NOMO-1 treated with dmso at 0.1 percent for 144 hours (cell line): ENCODE measurements around the gene SUMF2.
"Not testable (repeated sequence)": the region's sequence is repeated elsewhere in the genome, so short reads cannot be mapped to it uniquely, and the experiment has no call there.

ENCODE experiments used
- DNase-seq: peaks from one replicate; lab custom pipeline; 2025; ENCODE audit not compliant: unreplicated experiment; lab: John Stamatoyannopoulos, UW

The SUMF2 gene

GRCh38 chr7:56062382-56062781 lies 1.7 kb upstream of the SUMF2 start:
- DNase-seq = no peak

DNA sequence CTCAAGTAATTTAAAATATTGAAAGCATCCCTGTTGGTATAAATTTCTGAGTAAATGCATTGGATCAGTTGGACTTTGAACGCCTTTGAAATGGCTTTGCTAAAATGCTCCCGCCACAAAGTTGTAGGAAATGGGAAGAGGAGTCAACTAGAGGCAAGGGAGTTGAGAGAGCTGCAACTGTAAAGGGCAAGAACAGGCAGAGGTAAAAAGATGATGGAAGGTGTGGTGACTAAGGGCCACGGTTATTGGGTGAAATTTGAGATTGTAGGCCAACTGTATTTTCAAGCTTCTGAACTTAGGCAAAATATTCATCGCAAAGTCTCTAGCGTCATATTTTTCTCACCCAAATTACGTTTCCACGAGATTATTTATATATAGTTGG lies 595 bp upstream of the SUMF2 start:
- no peak for DNase-seq

- DNase-seq = not testable (repeated sequence)
Observed at GRCh38 chr7:56066376-56066775, 2.3 kb downstream of the SUMF2 start.

DNA sequence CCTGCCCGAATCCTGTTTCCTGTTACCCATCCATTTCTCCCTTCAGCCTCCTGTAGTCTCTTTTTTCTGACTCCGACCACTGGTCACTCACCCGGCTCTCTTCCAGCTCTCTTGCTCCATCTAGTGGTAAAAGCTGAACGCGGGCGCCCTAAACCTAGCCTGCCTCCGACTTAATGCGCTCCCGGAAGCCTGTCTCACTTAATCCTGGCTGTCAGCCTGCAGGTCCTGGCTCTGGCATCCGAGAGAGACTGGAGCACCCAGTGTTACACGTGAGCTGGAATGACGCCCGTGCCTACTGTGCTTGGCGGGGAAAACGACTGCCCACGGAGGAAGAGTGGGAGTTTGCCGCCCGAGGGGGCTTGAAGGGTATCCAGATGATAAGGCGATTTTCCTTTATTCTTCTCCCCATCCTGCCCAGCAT lies 10.3 kb downstream of the SUMF2 start:
- peak; percentile 42 for DNase-seq

DNA sequence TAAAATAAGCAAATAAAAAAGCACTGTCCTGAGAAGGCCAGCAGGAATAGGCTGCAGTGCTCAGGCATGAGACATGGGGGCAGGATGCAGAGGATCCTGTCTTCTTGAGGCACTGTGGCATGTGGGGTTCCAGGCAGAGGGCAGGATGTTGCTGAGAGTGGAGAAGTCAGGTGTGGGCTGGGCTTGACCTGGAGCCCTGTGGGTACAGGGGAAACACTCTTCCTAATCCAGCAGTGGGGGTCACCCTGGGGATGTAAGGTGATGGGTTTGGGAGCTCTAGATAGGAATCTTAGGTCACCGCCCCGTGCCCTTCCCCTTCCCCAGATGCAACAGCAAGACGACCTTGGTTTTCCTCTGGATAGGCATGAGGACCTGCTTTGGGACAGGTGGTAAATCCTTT lies 13.6 kb downstream of the SUMF2 start:
- DNase-seq = no peak

DNA sequence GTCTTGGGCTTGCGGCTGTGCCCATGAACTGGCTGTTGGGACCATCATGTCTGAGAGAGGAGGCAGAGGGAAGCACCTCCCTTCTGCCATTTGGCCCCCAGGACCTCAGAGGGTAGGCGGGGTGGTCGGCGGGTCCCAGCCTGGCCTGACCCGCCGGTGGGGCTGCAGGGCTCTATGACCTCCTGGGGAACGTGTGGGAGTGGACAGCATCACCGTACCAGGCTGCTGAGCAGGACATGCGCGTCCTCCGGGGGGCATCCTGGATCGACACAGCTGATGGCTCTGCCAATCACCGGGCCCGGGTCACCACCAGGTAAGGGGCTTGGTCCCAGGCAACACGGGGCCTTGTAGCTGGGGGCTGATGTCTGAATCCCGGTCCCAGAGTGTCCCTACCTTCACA lies 14.1 kb downstream of the SUMF2 start:
- DNase-seq = no peak

GRCh38 chr7:56079450-56080185 lies 15.5 kb downstream of the SUMF2 start:
- DNase-seq = no peak

- not testable (repeated sequence) for DNase-seq
Observed at GRCh38 chr7:56080726-56081435, 16.8 kb downstream of the SUMF2 start.

GRCh38 chr7:56081626-56082340 lies 17.7 kb downstream of the SUMF2 start:
- DNase-seq = no peak

- DNase-seq = no peak
Observed at GRCh38 chr7:56083150-56083785, 19.2 kb downstream of the SUMF2 start.

DNA sequence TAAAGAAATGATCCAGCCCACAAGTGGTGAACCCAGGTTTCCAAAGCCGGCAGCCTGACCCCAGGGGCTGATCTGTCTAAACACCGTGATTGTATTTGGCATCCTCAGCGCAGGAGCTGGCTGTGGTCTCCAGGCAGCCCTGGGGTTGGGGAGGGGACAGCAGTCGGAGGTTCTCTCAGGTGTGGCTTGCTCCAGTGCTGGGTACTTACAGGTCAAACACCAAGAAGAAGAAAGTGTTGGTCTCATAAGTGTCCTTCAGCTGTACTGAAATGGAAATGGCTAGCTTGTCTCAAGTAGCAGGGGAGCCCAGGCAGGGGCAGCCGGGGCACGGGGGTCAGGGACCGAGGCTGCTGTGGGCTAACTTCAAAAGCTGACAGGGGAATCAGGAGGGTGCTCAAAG lies 22.7 kb downstream of the SUMF2 start:
- DNase-seq = no peak

- no peak for DNase-seq
Observed at GRCh38 chr7:56087445-56087844, 23.4 kb downstream of the SUMF2 start.

DNA sequence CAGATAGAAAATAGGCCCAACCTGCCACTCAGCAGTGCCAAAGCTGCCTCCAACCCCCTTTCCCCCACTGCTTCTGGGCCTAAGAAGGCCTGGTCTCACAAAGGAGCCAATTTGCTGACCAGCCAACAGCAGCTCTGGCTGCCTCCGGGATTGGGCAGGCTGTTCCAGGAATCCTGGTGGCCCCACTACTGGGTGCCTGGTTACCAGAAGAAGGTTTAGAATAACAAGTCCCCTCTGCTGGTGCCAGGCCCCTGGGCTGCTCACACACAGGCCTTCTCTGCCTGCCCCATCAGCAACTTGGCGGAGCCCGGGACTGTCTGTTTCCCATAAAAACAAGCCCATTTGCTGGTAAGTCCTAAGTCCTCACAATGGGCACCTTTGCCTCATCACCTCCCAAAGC lies 27.5 kb downstream of the SUMF2 start:
- DNase-seq = no peak

GRCh38 chr7:56092388-56092787 lies 28.3 kb downstream of the SUMF2 start:
- not testable (repeated sequence) for DNase-seq

GRCh38 chr7:56092789-56093531 lies 28.9 kb downstream of the SUMF2 start, which contains the start of gene PHKG1:
Gene PHKG1, minus strand, starts transcription at chr7:56092952. Its CDS starts 4,011 bp downstream, at chr7:56088941.
- no peak for DNase-seq

- DNase-seq = no peak
Observed at GRCh38 chr7:56097700-56098099, 33.6 kb downstream of the SUMF2 start.

DNA sequence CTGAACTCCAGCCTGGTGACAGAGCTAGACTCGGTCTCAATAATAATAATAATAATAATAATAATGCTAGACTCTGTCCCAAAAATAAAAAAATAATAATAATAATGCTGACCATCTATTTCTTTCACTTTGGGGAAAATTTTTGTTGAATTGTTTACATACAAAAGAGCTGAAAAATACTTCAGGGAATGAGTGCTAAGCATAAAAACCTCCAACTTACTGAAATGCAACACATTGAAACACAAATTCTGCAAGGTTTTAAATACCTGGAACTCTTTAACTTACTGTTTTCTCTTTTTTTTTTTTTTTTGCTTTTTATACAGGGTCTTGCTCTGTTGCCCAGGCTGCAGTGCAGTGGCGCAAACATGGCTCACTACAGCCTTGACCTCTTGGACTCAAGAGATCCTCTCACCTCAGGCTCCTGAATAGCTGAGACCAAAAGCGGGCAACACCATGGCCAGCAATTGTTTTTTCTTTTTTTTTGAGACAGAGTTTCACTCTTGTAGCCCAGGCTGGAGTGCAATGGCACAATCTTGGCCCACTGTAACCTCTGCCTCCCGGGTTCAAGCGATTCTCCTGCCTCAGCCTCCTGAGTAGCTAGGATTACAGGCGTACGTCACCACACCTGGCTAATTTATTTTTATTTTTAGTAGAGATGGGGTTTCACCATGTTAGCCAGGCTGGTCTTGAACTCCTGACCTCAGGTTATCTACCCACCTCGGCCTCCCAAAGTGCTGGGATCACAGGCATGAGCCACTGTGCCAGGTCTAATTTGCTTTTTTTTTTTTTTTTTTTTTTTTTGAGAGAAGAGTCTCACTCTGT lies 34.3 kb downstream of the SUMF2 start:
- DNase-seq = not testable (repeated sequence)

DNA sequence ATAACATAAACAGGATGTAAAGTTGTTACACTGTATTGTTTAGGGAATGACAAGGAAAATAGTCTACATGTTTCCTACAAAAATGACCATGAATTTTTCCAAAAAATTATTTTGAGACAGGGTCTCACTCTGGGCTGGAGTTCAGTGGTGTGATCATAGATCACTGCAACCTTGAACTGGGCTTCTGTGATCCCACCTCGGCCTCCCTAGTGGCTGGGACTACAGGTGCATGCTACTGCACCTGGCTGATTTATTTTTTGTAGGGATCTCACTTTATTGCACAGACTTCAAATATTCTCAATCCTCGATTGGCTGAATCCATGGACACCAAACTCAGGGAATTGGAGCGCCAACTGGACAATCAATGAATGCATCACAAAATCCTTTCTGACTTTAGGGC lies 35.6 kb downstream of the SUMF2 start:
- DNase-seq = no peak

DNA sequence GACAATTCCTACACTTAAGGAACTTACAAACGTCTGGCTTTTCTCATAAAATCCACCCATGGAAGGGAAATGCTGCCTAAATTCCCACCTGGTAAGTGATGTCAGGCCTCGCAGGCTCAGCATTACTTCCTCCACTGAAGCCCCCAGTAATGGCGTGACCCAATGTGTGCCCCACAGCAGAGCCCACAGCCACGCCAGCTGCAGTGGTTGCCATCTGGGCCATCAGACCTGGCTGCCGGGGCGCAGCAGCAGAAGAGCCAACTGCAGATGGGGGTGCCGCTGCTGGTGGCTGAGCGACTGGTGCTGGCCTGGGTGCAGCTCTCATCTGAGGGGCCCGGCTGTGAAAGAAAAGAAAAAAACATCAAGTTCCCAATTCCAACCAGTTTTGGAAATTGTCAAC lies 40.1 kb downstream of the SUMF2 start:
- not testable (repeated sequence) for DNase-seq

DNA sequence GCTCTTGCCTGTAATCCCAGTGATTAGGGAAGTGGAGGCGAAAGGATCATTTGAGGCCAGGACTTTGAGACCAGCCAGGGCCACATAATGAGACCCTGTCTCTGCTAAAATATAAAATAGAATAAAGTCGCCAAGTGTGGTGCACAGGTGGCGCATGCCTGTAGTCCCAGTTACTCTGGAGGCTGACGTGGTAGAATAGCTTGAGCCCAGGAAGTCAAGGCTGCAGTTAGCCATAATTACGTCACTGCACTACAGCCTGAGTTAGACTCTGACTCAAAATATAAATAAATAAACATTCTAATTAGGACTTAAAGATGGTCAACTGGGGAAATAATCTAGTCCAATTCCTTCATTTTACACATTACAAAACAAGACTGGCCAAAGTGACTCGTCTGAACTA lies 41.4 kb downstream of the SUMF2 start:
- DNase-seq = no peak
